ENCODE data around the gene PIM3. TPM values are rescaled to one million over a fixed set of nuclear protein-coding genes. Genes with fewer than 3 reads are reported as not detected.
A peak's percentile ranks its signal among the peaks of the same experiment; 100 is the strongest.

The PIM3 gene
- total and polyA plus RNA-seq, 9 donors: 13.6 to 21.6 (median 15.6) TPM

DNA sequence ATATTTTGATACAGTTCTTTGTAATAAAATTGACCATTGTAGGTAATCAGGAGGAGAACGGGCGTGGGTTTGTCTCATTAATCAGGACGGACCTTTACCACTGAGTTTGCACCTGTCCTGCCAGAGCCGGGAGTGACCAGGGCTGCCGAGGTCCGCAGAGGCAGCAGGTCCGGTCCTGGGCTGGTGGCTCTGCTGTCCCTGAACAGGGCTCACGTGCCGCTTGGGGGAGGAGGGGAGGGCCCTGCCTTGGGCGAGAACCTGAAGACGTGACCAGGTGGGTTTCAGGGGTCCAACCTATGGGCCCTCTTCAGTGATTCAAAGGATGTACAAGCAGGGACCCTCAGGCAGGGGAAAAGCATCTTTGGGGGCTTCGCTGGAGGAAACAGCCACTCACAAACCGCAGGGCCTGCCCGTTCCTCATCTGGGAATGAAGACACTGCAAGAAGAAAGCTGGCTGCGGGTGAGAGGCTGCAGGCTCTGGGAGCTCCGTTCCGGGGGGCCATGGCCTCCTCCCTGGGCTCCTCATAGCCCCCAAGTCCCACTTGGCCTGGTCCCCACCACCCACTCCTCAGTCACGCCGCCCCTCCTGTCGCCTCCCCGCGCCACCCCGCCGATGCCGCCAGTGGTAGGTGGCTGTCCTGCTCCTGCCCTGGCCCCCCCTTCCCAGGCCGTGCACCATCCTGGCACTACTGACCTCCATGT lies 32.9 kb upstream of the PIM3 start:
- Histone ChIP-seq H3K4me1 (ENCODE audit: control insufficient read depth, insufficient read depth, low read length) (peaks cover 22% of the 10 kb centered on the region), H3K27ac (ENCODE audit: low read length) (no peak overlapping the region), H3K27me3 (ENCODE audit: control insufficient read depth, insufficient read depth, low read length) (peaks cover 6% of the 10 kb centered on the region), H3K36me3 (ENCODE audit: control insufficient read depth, insufficient read depth, low read length) (peaks cover 3% of the 10 kb centered on the region), H3K4me3 (ENCODE audit: low read length) (no peak overlapping the region), H3K9me3 (replicated peaks; ENCODE audit: control insufficient read depth, low read depth, low read length) (no peaks in the 10 kb centered on the region)
- WGBS (ENCODE audit: insufficient coverage): 89% methylated on average over 23 of the region's 26 CpGs
- no peak for DNase-seq

- peaks cover 3% of the 10 kb centered on the region for H3K36me3 ChIP-seq (ENCODE audit: control insufficient read depth, insufficient read depth, low read length)
- DNase-seq: no peak
- H3K4me3 ChIP-seq (ENCODE audit: low read length): no peak overlapping the region
- no peaks in the 10 kb centered on the region for H3K9me3 ChIP-seq (replicated peaks; ENCODE audit: control insufficient read depth, low read depth, low read length)
- no peak overlapping the region for H3K27ac ChIP-seq (ENCODE audit: low read length)
- WGBS (ENCODE audit: insufficient coverage): 81% methylated on average over 8 of the region's 8 CpGs
- H3K4me1 ChIP-seq (ENCODE audit: control insufficient read depth, insufficient read depth, low read length): peaks cover 23% of the 10 kb centered on the region
- H3K27me3 ChIP-seq (ENCODE audit: control insufficient read depth, insufficient read depth, low read length): peaks cover 6% of the 10 kb centered on the region
These were observed 32.4 kb upstream of the PIM3 start for GRCh38 chr22:49928185-49928495.

- Histone ChIP-seq H3K36me3 (ENCODE audit: control insufficient read depth, insufficient read depth, low read length) (peaks cover 3% of the 10 kb centered on the region), H3K27ac (ENCODE audit: low read length) (no peak overlapping the region), H3K4me3 (ENCODE audit: low read length) (no peak overlapping the region), H3K9me3 (replicated peaks; ENCODE audit: control insufficient read depth, low read depth, low read length) (no peaks in the 10 kb centered on the region), H3K4me1 (ENCODE audit: control insufficient read depth, insufficient read depth, low read length) (peaks cover 26% of the 10 kb centered on the region), H3K27me3 (ENCODE audit: control insufficient read depth, insufficient read depth, low read length) (peaks cover 6% of the 10 kb centered on the region)
- WGBS (ENCODE audit: insufficient coverage): 36% methylated on average over 34 of the region's 38 CpGs
- no peak for DNase-seq
These were observed 31.9 kb upstream of the PIM3 start for GRCh38 chr22:49928555-49929210.

DNA sequence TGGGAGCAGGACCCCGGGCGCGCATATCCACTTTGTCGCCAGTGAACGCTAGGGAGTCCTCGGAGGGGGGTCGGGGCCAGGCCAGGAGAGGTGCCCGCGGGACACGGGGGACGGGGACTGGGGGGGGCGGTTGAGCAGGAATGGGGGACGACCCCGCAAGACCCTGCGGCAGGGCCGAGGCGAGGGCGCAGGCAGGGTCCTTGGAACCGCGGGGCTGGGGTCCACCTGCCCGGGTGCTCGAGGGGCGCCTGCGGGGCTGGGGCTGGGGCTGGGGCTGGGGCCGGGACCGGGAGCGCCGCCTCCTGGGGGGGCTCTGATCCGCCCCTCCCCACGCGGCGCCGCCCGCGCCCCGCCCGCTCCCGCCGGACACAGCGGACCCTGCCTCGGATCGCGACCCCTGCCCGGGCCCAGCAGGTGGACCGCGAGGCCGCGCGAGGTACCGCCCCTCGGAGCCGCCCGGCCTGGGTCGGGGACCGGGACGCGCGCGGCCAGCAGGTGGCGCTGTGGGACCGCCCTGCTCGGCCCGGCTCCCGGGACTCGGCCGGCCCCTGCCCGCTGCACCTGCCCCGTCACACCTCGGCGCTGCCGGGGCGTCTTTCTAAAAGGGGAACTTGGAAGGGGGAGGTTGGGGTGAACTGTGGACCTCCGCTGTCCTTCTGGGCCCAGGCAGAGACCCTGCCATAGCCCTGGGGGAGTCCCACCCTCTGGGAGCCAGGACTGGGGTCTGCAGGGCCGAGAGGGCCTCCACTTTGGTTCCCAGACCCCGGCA lies 31.2 kb upstream of the PIM3 start:
- WGBS (ENCODE audit: insufficient coverage): 3% methylated on average over 68 of the region's 75 CpGs
- peak; percentile 54 for DNase-seq
- peaks cover 33% of the 10 kb centered on the region for H3K4me1 ChIP-seq (ENCODE audit: control insufficient read depth, insufficient read depth, low read length)
- no peaks in the 10 kb centered on the region for H3K9me3 ChIP-seq (replicated peaks; ENCODE audit: control insufficient read depth, low read depth, low read length)
- peaks cover 3% of the 10 kb centered on the region for H3K36me3 ChIP-seq (ENCODE audit: control insufficient read depth, insufficient read depth, low read length)
- no peak overlapping the region for H3K4me3 ChIP-seq (ENCODE audit: low read length)
- H3K27me3 ChIP-seq (ENCODE audit: control insufficient read depth, insufficient read depth, low read length): peaks cover 6% of the 10 kb centered on the region
- no peak overlapping the region for H3K27ac ChIP-seq (ENCODE audit: low read length)

GRCh38 chr22:49929994-49930575 lies 30.5 kb upstream of the PIM3 start:
- no peaks in the 10 kb centered on the region for H3K9me3 ChIP-seq (replicated peaks; ENCODE audit: control insufficient read depth, low read depth, low read length)
- no peak overlapping the region for H3K27ac ChIP-seq (ENCODE audit: low read length)
- H3K4me1 ChIP-seq (ENCODE audit: control insufficient read depth, insufficient read depth, low read length): peaks cover 39% of the 10 kb centered on the region
- DNase-seq: no peak
- H3K36me3 ChIP-seq (ENCODE audit: control insufficient read depth, insufficient read depth, low read length): peaks cover 3% of the 10 kb centered on the region
- no peak overlapping the region for H3K4me3 ChIP-seq (ENCODE audit: low read length)
- WGBS (ENCODE audit: insufficient coverage): 54% methylated on average over 21 of the region's 21 CpGs
- H3K27me3 ChIP-seq (ENCODE audit: control insufficient read depth, insufficient read depth, low read length): peaks cover 6% of the 10 kb centered on the region

GRCh38 chr22:49930596-49931412 lies 29.8 kb upstream of the PIM3 start:
- H3K4me3 ChIP-seq (ENCODE audit: low read length): no peak overlapping the region

DNA sequence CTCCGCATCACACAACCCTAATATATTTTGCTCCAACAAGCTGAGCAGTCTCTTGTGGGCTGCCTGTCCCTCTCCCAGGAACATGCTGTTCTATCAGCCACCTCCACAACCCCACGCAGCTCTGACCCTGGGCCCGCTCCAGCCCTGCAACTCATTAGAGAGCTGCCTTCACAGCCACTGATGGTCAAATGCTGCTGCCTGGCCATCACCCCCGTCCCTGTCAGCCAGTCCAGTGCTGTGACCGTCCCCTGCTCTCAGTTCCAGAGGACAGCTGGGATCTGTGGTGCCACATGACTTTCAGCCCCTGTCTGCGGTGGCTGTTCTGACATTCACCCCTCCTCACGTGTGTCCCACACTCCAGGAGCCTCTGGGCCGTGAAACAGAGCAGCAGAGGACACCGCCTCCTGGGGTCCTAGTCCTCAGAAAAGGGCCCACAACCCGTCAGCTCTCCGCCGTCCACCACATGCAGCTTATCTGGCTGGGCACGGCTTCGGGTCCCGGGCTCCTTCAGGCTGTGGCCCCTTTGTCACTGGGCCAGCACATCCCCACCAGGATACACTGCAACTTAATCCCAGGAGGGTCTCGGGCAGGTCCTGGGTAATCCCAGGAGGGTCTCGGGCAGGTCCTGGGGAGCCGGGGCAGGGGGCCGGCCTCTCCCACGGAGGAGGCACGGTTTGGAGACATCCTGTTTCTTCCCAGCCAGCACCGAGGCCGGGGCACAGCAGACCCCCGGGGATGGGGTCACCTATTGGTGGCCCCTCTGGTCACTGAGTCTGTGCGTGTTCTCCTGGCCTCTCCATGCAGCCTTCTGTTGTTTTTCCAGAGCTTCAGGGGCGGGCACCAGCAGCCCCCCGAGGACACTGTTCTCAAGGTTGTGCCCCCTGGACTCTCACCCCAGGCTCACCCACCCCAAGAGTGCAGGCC lies 27.1 kb upstream of the PIM3 start:
- DNase-seq: peak; percentile 66
- Histone ChIP-seq H3K9me3 (replicated peaks; ENCODE audit: control insufficient read depth, low read depth, low read length) (no peaks in the 10 kb centered on the region), H3K36me3 (ENCODE audit: control insufficient read depth, insufficient read depth, low read length) (no peaks in the 10 kb centered on the region), H3K4me3 (ENCODE audit: low read length) (no peak overlapping the region), H3K4me1 (ENCODE audit: control insufficient read depth, insufficient read depth, low read length) (peaks cover 64% of the 10 kb centered on the region), H3K27ac (ENCODE audit: low read length) (peak overlapping the region; percentile 42), H3K27me3 (ENCODE audit: control insufficient read depth, insufficient read depth, low read length) (peaks cover 6% of the 10 kb centered on the region)
- WGBS (ENCODE audit: insufficient coverage): 59% methylated on average over 25 of the region's 27 CpGs

More at GRCh38 chr22:49930596-49931412, 29.8 kb upstream of the PIM3 start:
- no peak overlapping the region for H3K27ac ChIP-seq (ENCODE audit: low read length)
- H3K36me3 ChIP-seq (ENCODE audit: control insufficient read depth, insufficient read depth, low read length): peaks cover 3% of the 10 kb centered on the region
- 48% methylated on average over 7 of the region's 14 CpGs for WGBS (ENCODE audit: insufficient coverage)
- DNase-seq: peak; percentile 77
- H3K27me3 ChIP-seq (ENCODE audit: control insufficient read depth, insufficient read depth, low read length): peaks cover 6% of the 10 kb centered on the region
- no peaks in the 10 kb centered on the region for H3K9me3 ChIP-seq (replicated peaks; ENCODE audit: control insufficient read depth, low read depth, low read length)
- H3K4me1 ChIP-seq (ENCODE audit: control insufficient read depth, insufficient read depth, low read length): peaks cover 39% of the 10 kb centered on the region

- Histone ChIP-seq H3K27me3 (ENCODE audit: control insufficient read depth, insufficient read depth, low read length) (peaks cover 6% of the 10 kb centered on the region), H3K9me3 (replicated peaks; ENCODE audit: control insufficient read depth, low read depth, low read length) (no peaks in the 10 kb centered on the region), H3K27ac (ENCODE audit: low read length) (peak overlapping the region; percentile 71), H3K36me3 (ENCODE audit: control insufficient read depth, insufficient read depth, low read length) (no peaks in the 10 kb centered on the region), H3K4me3 (ENCODE audit: low read length) (peak overlapping the region; percentile 29), H3K4me1 (ENCODE audit: control insufficient read depth, insufficient read depth, low read length) (peaks cover 64% of the 10 kb centered on the region)
- DNase-seq: no peak
- 63% methylated on average over 11 of the region's 24 CpGs for WGBS (ENCODE audit: insufficient coverage)
These were observed 26.2 kb upstream of the PIM3 start for GRCh38 chr22:49934160-49934890.
